Occipital lobe (tissue), 2 donors: ENCODE results near the gene ARHGEF37. TPM values are rescaled to one million over a fixed set of nuclear protein-coding genes. Genes with fewer than 3 reads are reported as not detected.
"Not testable (repeated sequence)": the region's sequence is repeated elsewhere in the genome, so short reads cannot be mapped to it uniquely, and the experiment has no call there.

Experiments
- DNase-seq: peaks from one replicate; lab custom pipeline; 2025; lab: John Stamatoyannopoulos, UW
- total RNA-seq: library from RNA; depleted of rRNA; stranded (reverse); fragments of >200 nt; gene quantifications from one replicate; pipeline ENCODE4 v1.2.3, GENCODE V29; 2014

ARHGEF37 gene
- total RNA-seq, 1 donor from 2014 or later, result 1.4 TPM

GRCh38 chr5:149564542-149565140 is 16.7 kb upstream of the ARHGEF37 start:
- peak; percentile 8 for DNase-seq

DNA sequence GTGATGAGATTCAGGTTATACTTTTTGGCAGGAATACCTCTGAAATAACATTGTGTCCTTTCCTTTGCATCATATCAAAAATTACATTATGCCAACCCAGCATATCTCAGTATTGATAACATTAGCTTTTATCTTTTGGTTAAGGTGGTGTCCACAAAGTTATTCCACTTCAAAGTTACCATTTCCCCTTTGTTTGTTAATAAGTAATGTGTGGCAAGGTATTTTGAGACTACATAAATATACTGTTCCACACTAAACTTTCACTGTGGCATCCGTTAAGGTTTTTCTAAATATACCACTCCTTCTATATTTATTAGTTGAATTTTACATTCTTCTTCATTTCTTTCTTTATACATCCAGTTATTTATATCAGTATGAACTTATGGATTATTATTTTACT is 14.1 kb upstream of the ARHGEF37 start:
- DNase-seq, result no peak

- no peak for DNase-seq
Measured at GRCh38 chr5:149572170-149572569, 9.1 kb upstream of the ARHGEF37 start.

- DNase-seq, result no peak
Measured at GRCh38 chr5:149572576-149573231, 8.6 kb upstream of the ARHGEF37 start.

DNA sequence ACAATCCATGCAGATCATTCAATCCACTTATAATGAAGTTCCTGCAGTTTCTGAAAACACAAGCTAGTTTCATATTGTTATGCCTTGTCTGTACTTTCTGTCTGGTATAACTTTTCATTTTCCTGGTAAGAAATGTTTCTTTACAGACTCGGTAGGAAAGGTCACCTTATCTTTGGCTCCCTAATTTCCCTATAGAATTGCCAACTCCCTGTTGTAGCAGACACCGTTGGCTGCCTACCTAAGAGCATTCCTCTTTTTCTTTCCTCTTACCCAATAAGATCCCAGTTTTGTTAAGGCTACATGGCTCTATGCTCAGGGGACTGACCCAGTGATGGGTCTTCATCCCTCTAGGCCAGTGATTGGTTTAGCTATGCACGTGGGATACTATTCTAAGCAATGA is 6.2 kb upstream of the ARHGEF37 start:
- DNase-seq, result no peak

GRCh38 chr5:149576021-149576420 is 5.3 kb upstream of the ARHGEF37 start:
- DNase-seq, result no peak

GRCh38 chr5:149578896-149579295 is 2.4 kb upstream of the ARHGEF37 start:
- no peak for DNase-seq

- DNase-seq, result no peak
Measured at GRCh38 chr5:149580808-149581191, 498 bp upstream of the ARHGEF37 start.

DNA sequence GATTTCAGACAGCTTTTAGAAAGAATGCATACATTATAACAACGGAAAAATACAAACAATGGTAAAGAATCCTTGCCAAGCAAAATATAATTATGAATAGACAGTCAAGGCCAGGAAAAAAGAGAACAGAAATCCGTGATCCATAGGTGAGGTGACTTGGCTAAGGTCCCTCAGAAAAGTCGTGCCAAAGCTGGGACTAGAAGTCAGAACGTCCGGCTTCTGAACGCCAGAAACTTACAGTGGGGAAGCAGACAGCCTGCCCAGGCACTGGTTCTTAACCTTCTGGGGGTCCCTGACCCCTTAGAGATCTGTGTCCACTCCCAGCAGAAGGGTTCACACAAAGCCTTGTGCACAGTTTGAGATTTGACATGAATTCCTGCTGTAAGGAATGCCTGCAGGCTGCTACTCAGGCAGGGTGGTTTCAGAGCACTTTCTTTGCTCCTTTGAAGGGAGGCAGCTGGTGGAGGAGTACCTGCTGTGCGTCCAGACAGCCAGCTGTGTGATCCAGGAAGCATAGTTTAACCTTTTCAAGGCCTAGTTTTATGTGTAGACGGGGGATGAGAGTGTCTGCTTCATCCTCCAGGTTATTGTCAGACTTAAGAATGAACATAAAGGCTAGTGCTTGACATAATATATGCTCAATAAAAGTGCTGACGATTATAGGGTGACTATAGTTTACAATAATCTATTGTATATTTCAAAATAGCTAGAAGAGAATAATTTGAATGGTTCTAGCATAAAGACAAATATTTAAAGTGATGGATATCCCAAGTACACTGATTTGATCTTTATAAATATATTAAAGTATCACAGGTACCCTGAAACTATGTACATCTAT is 852 bp downstream of the ARHGEF37 start:
- DNase-seq, result peak; percentile 18

DNA sequence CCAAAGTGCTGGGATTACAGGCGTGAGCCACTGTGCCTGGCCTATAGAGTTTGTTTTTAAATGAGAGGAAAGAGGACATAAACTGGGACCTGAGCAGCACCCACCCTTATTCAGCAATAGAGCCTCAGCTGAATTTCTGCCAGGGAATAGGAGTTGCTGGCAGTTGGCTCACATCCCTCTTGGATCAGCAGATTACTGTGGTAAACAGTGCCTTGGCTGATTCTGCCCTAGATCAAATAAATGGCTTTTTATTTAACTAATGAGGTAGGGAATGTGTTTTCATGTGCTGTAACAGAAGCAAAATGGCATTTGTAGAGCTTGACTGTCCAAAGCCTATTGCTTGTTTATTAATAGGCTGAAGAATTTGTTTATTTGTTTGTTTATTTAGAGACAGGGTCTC is 2.1 kb downstream of the ARHGEF37 start:
- peak; percentile 32 for DNase-seq

- DNase-seq, result no peak
Measured at GRCh38 chr5:149584121-149584520, 2.8 kb downstream of the ARHGEF37 start.

- no peak for DNase-seq
Measured at GRCh38 chr5:149585910-149586309, 4.6 kb downstream of the ARHGEF37 start.

DNA sequence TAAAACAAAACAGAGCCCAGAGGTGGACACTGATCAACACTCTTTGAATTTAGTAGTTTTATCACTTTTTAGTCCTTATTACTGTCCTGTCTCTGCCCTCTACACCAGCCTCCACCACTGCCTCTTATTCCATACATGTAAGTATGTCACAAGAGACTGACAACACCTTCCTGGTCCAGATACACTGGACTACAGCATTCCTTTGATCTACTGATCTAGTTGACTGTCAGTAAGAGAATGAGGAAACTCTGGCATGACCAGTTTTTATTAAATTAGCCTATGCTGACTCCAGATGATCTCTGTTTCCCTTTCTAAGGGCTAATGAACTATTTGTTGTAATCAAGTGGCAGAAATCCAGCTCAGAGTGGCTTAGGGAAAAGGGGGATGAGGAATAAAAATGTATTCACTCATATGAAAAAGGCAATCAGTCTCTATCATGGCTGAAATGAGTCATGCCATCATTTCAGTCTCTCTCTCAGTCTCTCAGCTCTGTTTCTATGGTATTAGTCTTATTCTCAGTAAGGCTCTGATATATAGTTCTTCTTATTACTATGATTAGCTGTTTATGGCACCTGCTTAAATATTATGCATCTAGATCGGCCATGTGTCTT is 5.5 kb downstream of the ARHGEF37 start:
- DNase-seq, result no peak

- DNase-seq, result no peak
Measured at GRCh38 chr5:149588936-149589335, 7.6 kb downstream of the ARHGEF37 start.

GRCh38 chr5:149593370-149593769 is 12.1 kb downstream of the ARHGEF37 start:
- DNase-seq, result no peak

DNA sequence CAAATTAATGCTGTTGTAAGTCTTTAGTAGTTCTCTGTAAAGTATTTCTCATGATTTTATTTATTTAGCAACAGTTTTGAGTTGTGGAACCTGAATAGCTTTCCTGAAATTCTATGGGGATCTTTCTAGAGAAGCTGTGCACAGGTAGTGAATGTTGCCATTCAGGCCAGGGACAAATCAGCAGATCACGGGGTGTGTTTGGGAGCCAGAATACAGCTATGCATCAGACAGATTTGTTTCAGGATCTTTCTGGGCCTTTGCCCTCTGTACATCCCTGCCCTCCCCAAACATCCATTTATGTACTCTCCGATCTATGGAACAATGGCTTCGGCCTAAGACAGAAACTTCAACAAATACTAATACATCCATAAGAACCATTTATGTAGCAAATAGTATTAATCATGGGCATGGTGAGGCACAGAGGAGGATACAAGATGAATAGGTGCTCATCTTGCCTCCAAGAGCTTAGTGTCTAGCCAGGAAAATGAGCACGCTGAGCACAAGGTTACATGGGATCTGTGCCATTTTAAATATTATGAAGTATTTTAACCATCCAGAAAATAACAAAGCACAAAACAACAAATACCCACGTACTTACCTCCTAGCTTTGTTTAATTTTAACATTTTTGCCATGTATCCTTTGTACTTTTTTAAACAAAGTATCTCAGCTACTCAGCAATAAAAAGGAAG is 13.1 kb downstream of the ARHGEF37 start:
- DNase-seq, result no peak

GRCh38 chr5:149595105-149595504 is 13.8 kb downstream of the ARHGEF37 start:
- not testable (repeated sequence) for DNase-seq

GRCh38 chr5:149596712-149597111 is 15.4 kb downstream of the ARHGEF37 start:
- DNase-seq, result no peak

- no peak for DNase-seq
Measured at GRCh38 chr5:149597618-149598017, 16.3 kb downstream of the ARHGEF37 start.

- DNase-seq, result not testable (repeated sequence)
Measured at GRCh38 chr5:149598234-149598633, 16.9 kb downstream of the ARHGEF37 start.

GRCh38 chr5:149598966-149599365 is 17.7 kb downstream of the ARHGEF37 start:
- DNase-seq, result no peak

GRCh38 chr5:149599375-149599774 is 18.1 kb downstream of the ARHGEF37 start:
- no peak for DNase-seq
